H1 (cell line): ENCODE measurements around the gene MAP2K7. TPM values are rescaled to one million over a fixed set of nuclear protein-coding genes. Genes with fewer than 3 reads are reported as not detected.

Experiments used
- CTCF ChIA-PET: fragments of 300-600 bp; sonication (Branson Sonifier 250); formaldehyde crosslinking; loops from one replicate; lab custom pipeline; 2021; ENCODE audit not compliant: partially characterized antibody; lab: Charles Lee
- POLR2A ChIA-PET: fragments of 300-600 bp; sonication (Branson Sonifier 250); formaldehyde crosslinking; loops from one replicate; lab custom pipeline; 2021; ENCODE audit warnings: inconsistent platforms; ENCODE audit not compliant: partially characterized antibody; lab: Charles Lee
- DNase-seq, 2 experiments: peaks; one replicate each; pipeline versions ENCODE4 v3.0.0 to v3.0.0-alpha.2; 2010 to 2022; ENCODE audit warnings: low spot score in 2 of 2, low read depth in 1 of 2, mixed read lengths in 1 of 2
- FAIRE-seq: peaks from 2 replicates; lab custom pipeline; 2011; peaks lifted over from hg19 to GRCh38; lab: Jason Lieb, UNC
- H2AFZ ChIP-seq: 2 replicates; pipeline ENCODE4 v1.8.1; 2012; ENCODE audit warnings: low read length, inconsistent platforms
- H2AK5ac ChIP-seq: 2 replicates; pipeline ENCODE4 v1.6.1; 2013; ENCODE audit warnings: low read depth, low read length
- H2BK120ac ChIP-seq: replicated peaks from 2 replicates; pipeline ENCODE3; 2013; ENCODE audit warnings: low read depth, low read length, inconsistent platforms
- H2BK12ac ChIP-seq: 2 replicates; pipeline ENCODE4 v1.6.1; 2013; ENCODE audit warnings: low read depth, low read length
- H2BK15ac ChIP-seq: 2 replicates; pipeline ENCODE4 v1.6.1; 2013; ENCODE audit warnings: low read length
- H2BK20ac ChIP-seq: 2 replicates; pipeline ENCODE4 v1.6.1; 2013; ENCODE audit warnings: low read length
- H2BK5ac ChIP-seq: 2 replicates; pipeline ENCODE4 v1.6.1; 2013; ENCODE audit warnings: low read depth, low read length
- H3K14ac ChIP-seq: 2 replicates; pipeline ENCODE4 v1.6.1; 2013; ENCODE audit warnings: inconsistent platforms; ENCODE audit not compliant: insufficient read length
- H3K18ac ChIP-seq: 2 replicates; pipeline ENCODE4 v1.6.1; 2013; ENCODE audit warnings: low read length; ENCODE audit errors: extremely low read depth
- H3K23ac ChIP-seq: 2 replicates; pipeline ENCODE4 v1.6.1; 2013; ENCODE audit warnings: inconsistent platforms; ENCODE audit not compliant: insufficient read length
- H3K23me2 ChIP-seq: 2 replicates; pipeline ENCODE4 v1.6.1; 2013; ENCODE audit warnings: low read depth, low read length
- H3K27ac ChIP-seq: 2 replicates; pipeline ENCODE4 v1.6.1; 2011; ENCODE audit warnings: low read depth, low read length, inconsistent platforms
- H3K27me3 ChIP-seq, 4 experiments: replicated peaks in 1 of 4; 1 replicate in 1 of 4; 2 replicates in 3 of 4; pipeline versions ENCODE4 v1.6.1 to v1.8.1; 2011 to 2013; ENCODE audit warnings: low read length in 3 of 4, mild to moderate bottlenecking in 3 of 4, inconsistent platforms in 2 of 4, mixed read lengths in 2 of 4, moderate library complexity in 1 of 4; ENCODE audit not compliant: control insufficient read depth in 3 of 4, insufficient read depth in 3 of 4; ENCODE audit errors: extremely low read depth in 1 of 4
- H3K36me3 ChIP-seq, 4 experiments: 2 replicates each; pipeline versions ENCODE4 v1.6.1 to v1.8.1; 2011 to 2013; ENCODE audit warnings: mild to moderate bottlenecking in 4 of 4, low read length in 3 of 4, moderate library complexity in 2 of 4, control low read depth in 1 of 4, inconsistent platforms in 1 of 4; ENCODE audit not compliant: insufficient read depth in 4 of 4, control insufficient read depth in 2 of 4
- H3K4ac ChIP-seq: replicated peaks from 2 replicates; pipeline ENCODE3; 2013; ENCODE audit warnings: low read length, low read depth, mixed read lengths, inconsistent platforms; ENCODE audit not compliant: insufficient read length
- H3K4me1 ChIP-seq, 4 experiments: replicated peaks in 1 of 4; 1 replicate in 1 of 4; 2 replicates in 3 of 4; pipeline versions ENCODE4 v1.6.1 to v1.8.1; 2011 to 2013; ENCODE audit warnings: low read length in 3 of 4, inconsistent platforms in 2 of 4, mixed read lengths in 1 of 4; ENCODE audit not compliant: insufficient read depth in 4 of 4, control insufficient read depth in 3 of 4
- H3K4me2 ChIP-seq, 2 experiments: 2 replicates each; pipeline versions ENCODE4 v1.6.1 to v1.8.1; 2011 to 2013; ENCODE audit warnings: low read depth in 2 of 2, low read length in 2 of 2, control low read depth in 1 of 2, inconsistent platforms in 1 of 2, mild to moderate bottlenecking in 1 of 2; ENCODE audit not compliant: insufficient read depth in 1 of 2
- H3K4me3 ChIP-seq, 4 experiments: fragments of 200-600, 300-600 bp in 1 of 4; sonication (generic), shearing (Covaris generic), sonication (Bioruptor Twin) in 1 of 4; 2 replicates each; pipeline versions ENCODE4 v1.5.1 to v1.8.1; 2011 to 2016; ENCODE audit warnings: low read length in 4 of 4, low read depth in 3 of 4, control low read depth in 2 of 4, inconsistent platforms in 2 of 4, mild to moderate bottlenecking in 2 of 4, mixed read lengths in 1 of 4, moderate library complexity in 1 of 4; ENCODE audit not compliant: insufficient read depth in 2 of 4; ENCODE audit errors: extremely low read depth in 1 of 4
- H3K56ac ChIP-seq: replicated peaks from 2 replicates; pipeline ENCODE3; 2013; ENCODE audit warnings: low read depth, mild to moderate bottlenecking, mixed read lengths, low read length, inconsistent platforms; ENCODE audit not compliant: insufficient read length
- H3K79me1 ChIP-seq: 2 replicates; pipeline ENCODE4 v1.6.1; 2013; ENCODE audit warnings: low read depth, low read length, control low read depth
- H3K79me2 ChIP-seq, 2 experiments: 2 replicates each; pipeline versions ENCODE4 v1.6.1 to v1.8.1; 2012 to 2013; ENCODE audit warnings: low read length in 2 of 2, mild to moderate bottlenecking in 2 of 2, inconsistent platforms in 1 of 2; ENCODE audit not compliant: insufficient read depth in 2 of 2, control insufficient read depth in 1 of 2
- H3K9ac ChIP-seq, 4 experiments: replicated peaks in 1 of 4; 1 replicate in 1 of 4; 2 replicates in 3 of 4; pipeline versions ENCODE4 v1.6.1 to v1.8.1; 2011 to 2013; ENCODE audit warnings: low read depth in 3 of 4, low read length in 3 of 4, control low read depth in 2 of 4, mild to moderate bottlenecking in 2 of 4, moderate library complexity in 2 of 4, inconsistent platforms in 1 of 4; ENCODE audit errors: extremely low read depth in 1 of 4
- H3K9me3 ChIP-seq, 2 experiments: 2 replicates each; pipeline versions ENCODE4 v1.6.1 to v1.8.1; 2012 to 2013; ENCODE audit warnings: mild to moderate bottlenecking in 2 of 2, moderate library complexity in 2 of 2, control low read depth in 1 of 2, inconsistent platforms in 1 of 2, low read depth in 1 of 2, low read length in 1 of 2, mixed read lengths in 1 of 2; ENCODE audit not compliant: insufficient read depth in 2 of 2
- H4K20me1 ChIP-seq, 2 experiments: replicated peaks in 1 of 2; 2 replicates each; pipeline versions ENCODE3 to v1.8.1; 2011 to 2013; ENCODE audit warnings: inconsistent platforms in 2 of 2, low read length in 2 of 2, mild to moderate bottlenecking in 1 of 2; ENCODE audit not compliant: insufficient read depth in 2 of 2, control insufficient read depth in 1 of 2
- H4K5ac ChIP-seq: 2 replicates; pipeline ENCODE4 v1.6.1; 2013; ENCODE audit warnings: low read length, low read depth, mixed read lengths, inconsistent platforms; ENCODE audit not compliant: insufficient read length
- H4K8ac ChIP-seq: 2 replicates; pipeline ENCODE4 v1.8.0; 2013; ENCODE audit warnings: mild to moderate bottlenecking, moderate library complexity, low read length, inconsistent platforms; ENCODE audit not compliant: insufficient read depth; ENCODE audit errors: extremely low read depth
- H4K91ac ChIP-seq: replicated peaks from 2 replicates; pipeline ENCODE3; 2013; ENCODE audit warnings: low read length, mixed read lengths, inconsistent platforms; ENCODE audit not compliant: insufficient read length
- RFX5 ChIP-seq: IDR thresholded peaks from 2 replicates; pipeline ENCODE4 v1.6.1; 2011; ENCODE audit warnings: low read depth, low read length, improper control_type of control experiment, borderline replicate concordance
- WGBS, 2 experiments: shearing (Covaris generic) in 1 of 2; methylation state at CpG; one replicate each; pipeline versions ENCODE4 v1.1.6 to v1.1.7; 2013 to 2015; ENCODE audit warnings: low lambda C conversion rate in 2 of 2, mixed read lengths in 2 of 2, inconsistent platforms in 1 of 2, low coverage in 1 of 2, missing lambda C conversion rate in 1 of 2; ENCODE audit not compliant: insufficient replicate concordance in 2 of 2, insufficient coverage in 1 of 2, insufficient read length in 1 of 2; ENCODE audit errors: extremely low coverage in 1 of 2, missing lambda C conversion rate in 1 of 2; 5-methylcytosine and 5-hydroxymethylcytosine counted together
- polyA plus RNA-seq, 7 experiments: library from polyadenylated mRNA; depleted of rRNA in 3 of 7; stranded (reverse) in 5 of 7; unstranded in 2 of 7; fragments of >200 nt in 5 of 7; fragments of 200-250 nt in 2 of 7; gene quantifications; 1 replicate in 5 of 7; 2 replicates in 1 of 7; 4 replicates in 1 of 7; pipeline versions ENCODE4 v1.2.1 to v1.2.3, GENCODE V29; 2011 to 2013; ENCODE audit warnings: missing spikeins in 2 of 7, mixed read lengths in 2 of 7
- total RNA-seq: library from RNA; stranded (reverse); fragmentation: NEBNext Ultra II Directional; extraction: Animal tissue kit (Norgen Biotek cat#: 25700); gene quantifications from 2 replicates; pipeline ENCODE4 v1.2.1, GENCODE V29; 2021

MAP2K7 gene
- total and polyA plus RNA-seq, 2 of the 8 experiments (the other 6 are each of a cell fraction or from before 2014, with no cell fraction given) = 8.9 to 38.3 TPM

DNA sequence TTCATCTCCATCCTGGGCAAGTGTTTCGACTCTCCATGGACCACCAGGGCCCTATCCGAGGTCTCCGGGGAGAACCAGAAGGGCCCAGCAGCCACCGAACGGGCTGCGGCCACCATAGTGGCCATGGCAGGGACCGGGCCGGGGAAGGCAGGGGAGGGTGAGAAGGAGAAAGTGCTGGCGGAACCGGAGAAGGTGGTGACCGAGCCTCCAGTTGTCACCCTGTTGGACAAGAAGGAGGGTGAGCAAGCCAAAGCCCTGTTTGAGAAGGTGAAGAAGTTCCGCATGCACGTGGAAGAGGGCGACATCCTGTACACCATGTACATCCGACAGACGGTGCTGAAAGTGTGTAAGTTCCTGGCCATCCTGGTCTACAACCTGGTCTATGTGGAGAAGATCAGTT is 4.7 kb upstream of the MAP2K7 start:
- Histone ChIP-seq H3K4me3 (no peak overlapping the region), H2BK20ac (no peak overlapping the region), H4K91ac (no peak overlapping the region), H3K4ac (no peak overlapping the region)
- no peak for DNase-seq
- no peak for TF ChIP-seq RFX5
- TF ChIP-seq, all 59 proteins: peak for 0
- no peak overlapping the region for H2BK12ac ChIP-seq
- H2AFZ ChIP-seq = no peak overlapping the region
- H3K18ac ChIP-seq = no peak overlapping the region
- no peaks in the 10 kb centered on the region for H3K9me3 ChIP-seq
- H3K23me2 ChIP-seq = peaks cover 8% of the 10 kb centered on the region
- ChIA-PET POLR2A (interaction anchor here (2.3 to 2.8 kb wide), 3 partner anchors 13 to 45 kb away, joined by 8 to 10 read pairs (median 8); partner anchors contain the start of gene TIMM44), CTCF (interaction anchor here (1.0 to 3.4 kb wide), 10 partner anchors 10 to 545 kb away, joined by 3 to 21 read pairs (median 6); partner anchors contain the start of genes LRRC8E and TGFBR3L)
- 95% methylated on average over 16 of the region's 16 CpGs; no CpG with 5 or more reads in 1 of the 2 experiments for WGBS, 2 experiments
- H2AK5ac ChIP-seq = no peak overlapping the region
- H3K23ac ChIP-seq = no peak overlapping the region
- no peak overlapping the region for H4K5ac ChIP-seq
- H4K20me1 ChIP-seq = peaks cover 0 to 3% of the 10 kb centered on the region in 2 experiments
- peaks cover 0 to 12% (median 3%) of the 10 kb centered on the region in 4 experiments; a peak in 3 of 7 replicates for H3K4me1 ChIP-seq
- H3K36me3 ChIP-seq = no peaks in the 10 kb centered on the region; a peak in 1 of 8 replicates
- H4K8ac ChIP-seq = no peak overlapping the region
- H2BK5ac ChIP-seq = no peak overlapping the region
- no peaks in the 10 kb centered on the region for H3K27me3 ChIP-seq
- H3K4me2 ChIP-seq = no peak overlapping the region
- H3K9ac ChIP-seq = no peak overlapping the region
- no peak overlapping the region for H3K56ac ChIP-seq
- no peak overlapping the region for H2BK120ac ChIP-seq
- no peak for FAIRE-seq
- H3K27ac ChIP-seq = no peak overlapping the region
- H3K79me1 ChIP-seq = no peaks in the 10 kb centered on the region
- H2BK15ac ChIP-seq = no peak overlapping the region
- H3K14ac ChIP-seq = no peak overlapping the region
- H3K79me2 ChIP-seq = no peaks in the 10 kb centered on the region
